Muscle of leg (tissue), 11 donors: ENCODE data around the gene RICTOR. TPM values are rescaled to one million over a fixed set of nuclear protein-coding genes. Genes with fewer than 3 reads are reported as not detected.
A peak's percentile ranks its signal among the peaks of the same experiment; 100 is the strongest.
"Not testable (repeated sequence)": the region's sequence is repeated elsewhere in the genome, so short reads cannot be mapped to it uniquely, and the experiment has no call there.

Source experiments
- DNase-seq: peaks from one replicate; pipeline ENCODE4 v3.0.0; 2013
- H3K27ac ChIP-seq: one replicate; pipeline ENCODE4 v1.5.1; 2013; ENCODE audit warnings: mild to moderate bottlenecking, low read length, control low read depth
- H3K27me3 ChIP-seq: one replicate; pipeline ENCODE4 v1.6.1; 2013; ENCODE audit warnings: low read length; ENCODE audit not compliant: control insufficient read depth, insufficient read depth
- H3K36me3 ChIP-seq: one replicate; pipeline ENCODE4 v1.6.1; 2013; ENCODE audit warnings: low read length; ENCODE audit not compliant: control insufficient read depth, insufficient read depth
- H3K4me1 ChIP-seq: one replicate; pipeline ENCODE4 v1.6.1; 2013; ENCODE audit warnings: low read length; ENCODE audit not compliant: control insufficient read depth, insufficient read depth
- H3K4me3 ChIP-seq: one replicate; pipeline ENCODE4 v1.5.1; 2013; ENCODE audit warnings: low read length, control low read depth
- H3K9me3 ChIP-seq: replicated peaks from 2 replicates; pipeline ENCODE4 v1.6.1; 2013; ENCODE audit warnings: low read depth, low read length; ENCODE audit not compliant: control insufficient read depth
- WGBS: methylation state at CpG from one replicate; pipeline ENCODE4 v1.1.5; 2013; ENCODE audit warnings: missing lambda C conversion rate; ENCODE audit not compliant: insufficient coverage; 5-methylcytosine and 5-hydroxymethylcytosine counted together
- polyA plus RNA-seq, 8 donors: library from polyadenylated mRNA; unstranded; fragments of 120-200 nt; gene quantifications; one replicate each; pipeline versions ENCODE4 v1.2.1 to v1.2.3, GENCODE V29; 2013; ENCODE audit warnings: inconsistent platforms in 1 of 8, low replicate concordance in 1 of 8; ENCODE audit not compliant: insufficient read length in 8 of 8, insufficient read depth in 1 of 8
- total RNA-seq: library from RNA; stranded (reverse); fragments of 120-200 nt; gene quantifications from one replicate; pipeline ENCODE4 v1.2.4, GENCODE V29; 2013

Gene RICTOR
- total and polyA plus RNA-seq, 9 donors, result 9.0 to 22.6 (median 12.3) TPM

- Histone ChIP-seq H3K9me3 (no peaks in the 10 kb centered on the region), H3K4me3 (no peak overlapping the region), H3K4me1 (no peaks in the 10 kb centered on the region), H3K27ac (no peak overlapping the region), H3K27me3 (no peaks in the 10 kb centered on the region), H3K36me3 (peaks cover 2% of the 10 kb centered on the region)
- DNase-seq, result peak; percentile 14
- no CpG with 5 or more reads among the region's 2 CpGs for WGBS
Measured at GRCh38 chr5:39057734-39058133, 16.5 kb downstream of the RICTOR start.

- 53% methylated on average over 2 of the region's 5 CpGs for WGBS
- no peak overlapping the region for H3K27ac ChIP-seq
Measured at GRCh38 chr5:39055768-39056398, 18.3 kb downstream of the RICTOR start.

GRCh38 chr5:39055027-39055767 lies 19.0 kb downstream of the RICTOR start:
- Histone ChIP-seq H3K4me1 (no peaks in the 10 kb centered on the region), H3K4me3 (no peak overlapping the region), H3K27me3 (no peaks in the 10 kb centered on the region), H3K36me3 (peaks cover 2% of the 10 kb centered on the region), H3K9me3 (no peaks in the 10 kb centered on the region), H3K27ac (no peak overlapping the region)
- no peak for DNase-seq
- WGBS, result 95% methylated on average over 2 of the region's 3 CpGs

More at GRCh38 chr5:39055768-39056398, 18.3 kb downstream of the RICTOR start:
- Histone ChIP-seq H3K4me3 (no peak overlapping the region), H3K4me1 (no peaks in the 10 kb centered on the region), H3K27me3 (no peaks in the 10 kb centered on the region), H3K36me3 (peaks cover 2% of the 10 kb centered on the region), H3K9me3 (no peaks in the 10 kb centered on the region)
- peak; percentile 66 for DNase-seq

GRCh38 chr5:39053189-39053588 lies 21.0 kb downstream of the RICTOR start:
- DNase-seq, result no peak
- H3K27ac ChIP-seq, result no peak overlapping the region
- WGBS, result 100% methylated on average over 1 of the region's 4 CpGs
- no peaks in the 10 kb centered on the region for H3K27me3 ChIP-seq
- H3K9me3 ChIP-seq, result no peaks in the 10 kb centered on the region
- peaks cover 2% of the 10 kb centered on the region for H3K36me3 ChIP-seq
- no peak overlapping the region for H3K4me3 ChIP-seq
- no peaks in the 10 kb centered on the region for H3K4me1 ChIP-seq

GRCh38 chr5:39052141-39052540 lies 22.1 kb downstream of the RICTOR start:
- H3K27ac ChIP-seq, result no peak overlapping the region
- no peaks in the 10 kb centered on the region for H3K27me3 ChIP-seq
- DNase-seq, result no peak
- peaks cover 2% of the 10 kb centered on the region for H3K9me3 ChIP-seq
- H3K4me1 ChIP-seq, result no peaks in the 10 kb centered on the region
- H3K36me3 ChIP-seq, result peaks cover 2% of the 10 kb centered on the region
- WGBS, result 100% methylated on average over 2 of the region's 3 CpGs
- H3K4me3 ChIP-seq, result no peak overlapping the region

- peaks cover 3% of the 10 kb centered on the region for H3K9me3 ChIP-seq
- no peak overlapping the region for H3K27ac ChIP-seq
- no peaks in the 10 kb centered on the region for H3K4me1 ChIP-seq
- WGBS, result no CpG with 5 or more reads among the region's 1 CpG
- DNase-seq, result no peak
- H3K4me3 ChIP-seq, result no peak overlapping the region
- H3K36me3 ChIP-seq, result no peaks in the 10 kb centered on the region
- H3K27me3 ChIP-seq, result no peaks in the 10 kb centered on the region
Measured at GRCh38 chr5:39049315-39049714, 24.9 kb downstream of the RICTOR start.

DNA sequence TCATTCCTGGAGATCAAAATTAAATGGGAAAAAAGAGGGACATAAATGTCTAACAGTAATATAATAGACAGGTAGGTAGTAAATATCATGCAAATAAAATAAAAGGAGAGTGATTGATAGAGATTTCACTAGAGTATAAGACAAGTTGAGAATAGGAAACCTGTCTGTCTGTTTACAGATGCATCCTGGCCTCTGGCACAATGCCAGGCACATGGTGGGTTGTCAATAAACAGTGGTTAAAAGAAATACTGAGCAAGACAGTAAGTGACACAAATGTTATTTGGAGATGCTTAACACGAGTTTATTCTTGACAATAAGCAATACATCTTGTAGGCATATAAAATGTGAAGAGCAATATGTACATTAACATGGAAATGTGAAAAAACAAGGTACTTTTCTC lies 33.3 kb downstream of the RICTOR start:
- no CpG with 5 or more reads among the region's 1 CpG for WGBS
- H3K36me3 ChIP-seq, result no peaks in the 10 kb centered on the region
- no peaks in the 10 kb centered on the region for H3K27me3 ChIP-seq
- H3K27ac ChIP-seq, result no peak overlapping the region
- H3K4me1 ChIP-seq, result no peaks in the 10 kb centered on the region
- no peak overlapping the region for H3K4me3 ChIP-seq
- no peak for DNase-seq
- H3K9me3 ChIP-seq, result no peaks in the 10 kb centered on the region

- 100% methylated on average over 8 of the region's 12 CpGs for WGBS
- DNase-seq, H3K36me3 ChIP-seq, H3K27ac ChIP-seq, H3K4me1 ChIP-seq, H3K27me3 ChIP-seq, H3K9me3 ChIP-seq, H3K4me3 ChIP-seq: not testable (repeated sequence)
Measured at GRCh38 chr5:39034493-39034892, 39.7 kb downstream of the RICTOR start.

GRCh38 chr5:39031041-39031440 lies 43.2 kb downstream of the RICTOR start:
- no peak overlapping the region for H3K27ac ChIP-seq

DNA sequence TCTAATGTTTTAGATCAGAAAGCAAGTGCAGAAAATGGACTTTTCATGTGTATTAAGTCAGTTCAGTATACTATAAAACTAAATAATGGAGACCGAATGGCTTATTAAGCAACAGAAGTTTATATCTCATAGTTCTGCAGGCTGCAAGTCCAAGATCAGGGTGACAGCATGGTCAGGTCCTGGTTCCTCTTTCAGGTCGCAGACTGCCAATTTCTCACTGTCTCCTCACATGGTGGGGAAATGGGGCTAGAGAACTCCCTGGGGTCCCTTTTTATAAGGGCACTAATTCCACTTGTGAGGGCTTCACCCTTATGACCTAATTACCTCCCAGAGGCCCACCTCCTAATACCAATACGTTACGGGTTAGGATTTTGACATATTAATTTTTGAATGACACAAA lies 48.7 kb downstream of the RICTOR start:
- Histone ChIP-seq H3K27ac (no peak overlapping the region), H3K4me1 (no peaks in the 10 kb centered on the region)

More at GRCh38 chr5:39031041-39031440, 43.2 kb downstream of the RICTOR start:
- H3K27me3 ChIP-seq, result no peaks in the 10 kb centered on the region
- no CpG with 5 or more reads among the region's 1 CpG for WGBS
- no peaks in the 10 kb centered on the region for H3K4me1 ChIP-seq
- H3K4me3 ChIP-seq, result no peak overlapping the region
- peaks cover 2% of the 10 kb centered on the region for H3K9me3 ChIP-seq
- DNase-seq, result no peak
- no peaks in the 10 kb centered on the region for H3K36me3 ChIP-seq

More for the DNA sequence above, 48.7 kb downstream of the RICTOR start:
- WGBS, result no CpG with 5 or more reads among the region's 4 CpGs
- DNase-seq, result no peak
- no peak overlapping the region for H3K4me3 ChIP-seq
- H3K36me3 ChIP-seq, result no peaks in the 10 kb centered on the region
- H3K9me3 ChIP-seq, result peaks cover 2% of the 10 kb centered on the region
- no peaks in the 10 kb centered on the region for H3K27me3 ChIP-seq
